Tibial nerve (tissue), 4 donors: ENCODE measurements around the gene SRSF7. TPM values are rescaled to one million over a fixed set of nuclear protein-coding genes. Genes with fewer than 3 reads are reported as not detected.
A peak's percentile ranks its signal among the peaks of the same experiment; 100 is the strongest.

Experiments
- DNase-seq, 2 donors: peaks; one replicate each; pipeline ENCODE4 v3.0.0-alpha.2; 2019; ENCODE audit warnings: low spot score in 2 of 2
- H3K27ac ChIP-seq, 4 donors: fragments of 200-600 bp; sonication (generic) in 3 of 4; one replicate each; pipeline ENCODE4 v1.5.1; 2017 to 2019; ENCODE audit warnings: mild to moderate bottlenecking in 1 of 4
- H3K27me3 ChIP-seq, 2 donors: fragments of 200-600 bp; sonication (generic) in 1 of 2; one replicate each; pipeline versions ENCODE4 v1.5.1 to v1.6.0; 2017 to 2019
- H3K36me3 ChIP-seq, 3 donors: fragments of 200-600 bp; sonication (generic); one replicate each; pipeline ENCODE4 v1.5.1; 2018 to 2019
- H3K4me1 ChIP-seq, 4 donors: fragments of 200-600 bp; sonication (generic) in 3 of 4; one replicate each; pipeline ENCODE4 v1.5.1; 2017 to 2019
- H3K4me3 ChIP-seq, 4 donors: fragments of 200-600 bp; sonication (generic) in 3 of 4; one replicate each; pipeline ENCODE4 v1.5.1; 2017 to 2019; ENCODE audit warnings: mild to moderate bottlenecking in 1 of 4, moderate library complexity in 1 of 4
- H3K9me3 ChIP-seq, 4 donors: fragments of 200-600 bp; sonication (generic) in 3 of 4; one replicate each; pipeline ENCODE4 v1.5.1; 2017 to 2019
- EP300 ChIP-seq, 2 donors: sonication (generic); formaldehyde crosslinking; IDR thresholded peaks; one replicate each; pipeline ENCODE4 v1.6.1; 2017; ENCODE audit warnings: antibody characterized with exemption in 2 of 2, mild to moderate bottlenecking in 1 of 2
- POLR2A ChIP-seq, 2 donors: fragments of 450-650 bp; IDR thresholded peaks; one replicate each; pipeline ENCODE4 v1.6.1; 2017; ENCODE audit warnings: antibody characterized with exemption in 2 of 2, mild to moderate bottlenecking in 2 of 2, moderate library complexity in 2 of 2
- WGBS, 2 donors: methylation state at CpG; one replicate each; pipeline ENCODE4 v1.1.5; 2018; 5-methylcytosine and 5-hydroxymethylcytosine counted together
- total RNA-seq, 4 donors: library from RNA; depleted of rRNA; stranded (reverse); fragments of >200 nt; gene quantifications; one replicate each; pipeline ENCODE4 v1.1.0, GENCODE V29; 2016
- TF ChIP-seq, protein P1 (sequence below), 5 experiments: fragments of 200-600 bp in 3 of 5; fragments of 450-650 bp in 2 of 5; sonication (generic) in 3 of 5; IDR thresholded peaks; one replicate each; pipeline ENCODE4 v1.5.1; 2016 to 2019; ENCODE audit warnings: antibody characterized with exemption in 5 of 5, mild to moderate bottlenecking in 3 of 5, moderate library complexity in 2 of 5

SRSF7 gene
- total RNA-seq, 4 donors from 2014 or later = 62.6 to 85.5 (median 80.9) TPM

GRCh38 chr2:38733300-38733971 lies 17.7 kb downstream of the SRSF7 start:
- Histone ChIP-seq H3K4me3 (no peak overlapping the region), H3K27me3 (no peaks in the 10 kb centered on the region), H3K9me3 (no peaks in the 10 kb centered on the region), H3K36me3 (peaks cover 0 to 68% (median 0%) of the 10 kb centered on the region in 3 donors), H3K4me1 (peaks cover 0 to 35% (median 0%) of the 10 kb centered on the region in 4 donors), H3K27ac (peak overlapping the region in 1 of 4 donors; percentile 43)
- TF ChIP-seq POLR2A (IDR thresholded peaks at IDR 0.05) (no peak), EP300 (IDR thresholded peaks at IDR 0.05) (no peak)
- TF ChIP-seq, protein P1, sequence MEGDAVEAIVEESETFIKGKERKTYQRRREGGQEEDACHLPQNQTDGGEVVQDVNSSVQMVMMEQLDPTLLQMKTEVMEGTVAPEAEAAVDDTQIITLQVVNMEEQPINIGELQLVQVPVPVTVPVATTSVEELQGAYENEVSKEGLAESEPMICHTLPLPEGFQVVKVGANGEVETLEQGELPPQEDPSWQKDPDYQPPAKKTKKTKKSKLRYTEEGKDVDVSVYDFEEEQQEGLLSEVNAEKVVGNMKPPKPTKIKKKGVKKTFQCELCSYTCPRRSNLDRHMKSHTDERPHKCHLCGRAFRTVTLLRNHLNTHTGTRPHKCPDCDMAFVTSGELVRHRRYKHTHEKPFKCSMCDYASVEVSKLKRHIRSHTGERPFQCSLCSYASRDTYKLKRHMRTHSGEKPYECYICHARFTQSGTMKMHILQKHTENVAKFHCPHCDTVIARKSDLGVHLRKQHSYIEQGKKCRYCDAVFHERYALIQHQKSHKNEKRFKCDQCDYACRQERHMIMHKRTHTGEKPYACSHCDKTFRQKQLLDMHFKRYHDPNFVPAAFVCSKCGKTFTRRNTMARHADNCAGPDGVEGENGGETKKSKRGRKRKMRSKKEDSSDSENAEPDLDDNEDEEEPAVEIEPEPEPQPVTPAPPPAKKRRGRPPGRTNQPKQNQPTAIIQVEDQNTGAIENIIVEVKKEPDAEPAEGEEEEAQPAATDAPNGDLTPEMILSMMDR (IDR thresholded peaks at IDR 0.05) = no peak
- DNase-seq = no peak
- WGBS, 2 donors = 66 to 78% methylated on average over 6 of the region's 6 CpGs

DNA sequence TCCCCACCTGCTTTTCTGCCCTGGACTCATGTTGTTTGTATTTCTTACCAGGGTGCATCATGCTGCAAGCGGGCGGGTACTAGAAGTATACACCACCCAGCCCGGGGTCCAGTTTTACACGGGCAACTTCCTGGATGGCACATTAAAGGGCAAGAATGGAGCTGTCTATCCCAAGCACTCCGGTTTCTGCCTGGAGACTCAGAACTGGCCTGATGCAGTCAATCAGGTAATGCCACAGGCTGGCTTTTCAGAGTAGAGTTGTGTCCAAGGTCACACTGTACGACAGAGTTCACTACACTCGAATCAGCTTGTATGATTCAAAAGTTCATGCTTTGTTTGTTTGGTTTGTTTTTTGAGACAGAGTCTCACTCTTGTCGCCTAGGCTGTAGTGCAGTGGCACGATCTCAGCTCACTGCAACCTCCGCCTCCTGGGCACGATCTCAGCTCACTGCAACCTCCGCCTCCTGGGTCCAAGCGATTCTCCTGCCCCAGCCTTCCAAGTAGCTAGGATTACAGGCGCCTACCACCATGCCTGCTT lies 19.4 kb downstream of the SRSF7 start:
- no peak for DNase-seq
- Histone ChIP-seq H3K4me1 (peaks cover 0 to 22% (median 0%) of the 10 kb centered on the region in 4 donors), H3K4me3 (no peak overlapping the region), H3K9me3 (no peaks in the 10 kb centered on the region), H3K27me3 (no peaks in the 10 kb centered on the region), H3K36me3 (peaks cover 0 to 52% (median 0%) of the 10 kb centered on the region in 3 donors), H3K27ac (no peak overlapping the region)
- TF ChIP-seq POLR2A (IDR thresholded peaks at IDR 0.05) (no peak), EP300 (IDR thresholded peaks at IDR 0.05) (no peak)
- TF ChIP-seq, protein P1 (IDR thresholded peaks at IDR 0.05) = no peak
- WGBS, 2 donors = 82 to 90% methylated on average over 14 of the region's 14 CpGs

DNA sequence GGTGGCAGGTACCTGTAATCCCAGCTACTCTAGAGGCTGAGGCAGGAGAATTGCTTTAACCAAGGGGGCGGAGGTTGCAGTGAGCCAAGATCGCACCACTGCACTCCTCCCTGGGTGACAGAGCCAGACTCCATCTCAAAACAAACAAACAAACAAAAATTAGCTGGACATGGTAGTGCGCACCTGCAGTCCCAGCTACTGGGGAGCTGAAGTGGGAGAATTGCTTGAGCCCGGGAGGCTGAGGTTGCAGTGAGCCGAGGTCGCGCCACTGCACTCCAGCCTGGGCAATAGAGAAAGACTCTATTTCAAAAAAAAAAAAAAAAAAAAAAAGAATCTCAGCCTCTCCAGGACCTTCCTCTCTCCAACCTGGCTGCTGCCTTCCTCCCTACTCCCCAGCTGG lies 20.1 kb downstream of the SRSF7 start:
- DNase-seq = no peak
- no peak overlapping the region for H3K27ac ChIP-seq
- WGBS, 2 donors = 95 to 96% methylated on average over 7 of the region's 7 CpGs
- H3K4me3 ChIP-seq = no peak overlapping the region
- no peaks in the 10 kb centered on the region for H3K9me3 ChIP-seq
- no peaks in the 10 kb centered on the region for H3K27me3 ChIP-seq
- peaks cover 0 to 21% (median 0%) of the 10 kb centered on the region in 4 donors for H3K4me1 ChIP-seq
- peaks cover 0 to 52% (median 0%) of the 10 kb centered on the region in 3 donors for H3K36me3 ChIP-seq
- no peak for TF ChIP-seq EP300 (IDR thresholded peaks at IDR 0.05)
- TF ChIP-seq POLR2A (IDR thresholded peaks at IDR 0.05) = no peak
- TF ChIP-seq, protein P1 (IDR thresholded peaks at IDR 0.05) = no peak

DNA sequence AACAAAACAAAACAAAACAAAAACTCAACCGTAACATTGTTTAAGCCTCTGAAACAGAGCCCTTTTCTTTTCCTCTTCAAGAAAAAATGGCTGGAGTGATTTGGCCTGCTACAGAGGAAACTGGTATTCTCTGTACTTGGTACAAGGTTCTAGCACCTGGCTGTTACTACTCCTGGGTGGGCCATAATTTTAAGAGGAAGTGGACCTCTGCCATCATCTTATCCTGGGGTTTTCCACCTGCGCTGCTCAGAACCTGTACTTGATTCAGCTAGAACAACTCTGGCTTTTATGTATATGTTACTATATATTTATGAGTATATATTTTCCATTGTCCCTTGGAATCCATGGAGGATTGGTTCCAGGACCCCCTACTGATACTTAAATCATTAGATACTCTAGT lies 22.5 kb downstream of the SRSF7 start:
- 36 to 76% methylated on average over 2 of the region's 2 CpGs for WGBS, 2 donors
- H3K27ac ChIP-seq = no peak overlapping the region
- no peak overlapping the region for H3K4me3 ChIP-seq
- H3K4me1 ChIP-seq = peaks cover 0 to 4% (median 0%) of the 10 kb centered on the region in 4 donors
- TF ChIP-seq EP300 (IDR thresholded peaks at IDR 0.05) = no peak
- TF ChIP-seq, protein P1 (IDR thresholded peaks at IDR 0.05) = no peak
- no peak for TF ChIP-seq POLR2A (IDR thresholded peaks at IDR 0.05)
- DNase-seq = no peak
- peaks cover 0 to 48% (median 0%) of the 10 kb centered on the region in 3 donors for H3K36me3 ChIP-seq
- no peaks in the 10 kb centered on the region for H3K9me3 ChIP-seq
- H3K27me3 ChIP-seq = no peaks in the 10 kb centered on the region

DNA sequence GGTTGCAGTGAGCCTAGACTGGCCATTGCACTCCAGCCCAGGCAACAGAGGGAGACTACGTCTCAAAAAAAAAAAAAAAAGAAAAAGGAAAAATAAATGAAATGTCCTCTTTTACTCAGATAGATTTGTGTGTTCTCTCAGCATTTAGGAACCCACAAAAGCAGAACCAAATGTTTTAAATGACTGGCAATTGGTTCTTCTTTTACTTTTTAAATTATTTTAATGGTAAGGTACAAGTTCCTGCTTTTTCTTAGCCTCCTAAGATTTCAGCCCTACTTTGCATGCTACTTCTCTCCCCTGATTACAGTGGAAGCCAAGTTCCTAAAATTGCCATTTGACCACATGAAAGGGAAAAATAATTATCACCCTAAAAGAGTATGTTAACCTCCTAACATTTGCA lies 23.5 kb downstream of the SRSF7 start:
- no peak overlapping the region for H3K27ac ChIP-seq
- no peak for TF ChIP-seq EP300 (IDR thresholded peaks at IDR 0.05)
- no peak for TF ChIP-seq POLR2A (IDR thresholded peaks at IDR 0.05)
- TF ChIP-seq, protein P1 (IDR thresholded peaks at IDR 0.05) = no peak
- no peaks in the 10 kb centered on the region for H3K27me3 ChIP-seq
- peaks cover 0 to 38% (median 0%) of the 10 kb centered on the region in 3 donors for H3K36me3 ChIP-seq
- no peak overlapping the region for H3K4me3 ChIP-seq
- no peaks in the 10 kb centered on the region for H3K9me3 ChIP-seq
- no peak for DNase-seq
- peaks cover 0 to 5% (median 0%) of the 10 kb centered on the region in 4 donors for H3K4me1 ChIP-seq
- 73 to 74% methylated on average over 1 of the region's 1 CpG for WGBS, 2 donors
